GM12878 (cell line): ENCODE data around the gene DNHD1. TPM values are rescaled to one million over a fixed set of nuclear protein-coding genes. Genes with fewer than 3 reads are reported as not detected.

Experiments
- ATAC-seq: fragments of 200-7000 bp; cut with Tn5 transposase; 3 replicates; pipeline ENCODE4 v1.9.1; 2020; ENCODE audit warnings: mild to moderate bottlenecking, moderate library complexity
- BruUV-seq: library from RNA; stranded (reverse); fragments of 400-500 nt; replicated peaks from 2 replicates; lab custom pipeline; 2021; lab: Mats Ljungman, UMichigan
- CTCF ChIA-PET: fragments of 300-600 bp; sonication (Branson Sonifier 250); formaldehyde crosslinking; extraction: SDS; loops from one replicate; lab custom pipeline; 2021; ENCODE audit warnings: inconsistent platforms; lab: Yijun Ruan, JAX
- POLR2A ChIA-PET: fragments of 350-600 bp; formaldehyde crosslinking; extraction: SDS; loops from one replicate; lab custom pipeline; 2021; ENCODE audit warnings: inconsistent platforms; lab: Charles Lee
- RAD21 ChIA-PET: fragments of 300-600 bp; sonication (Branson Sonifier 250); formaldehyde crosslinking; loops from one replicate; lab custom pipeline; 2023; ENCODE audit warnings: antibody characterized with exemption; ENCODE audit not compliant: unreplicated experiment; lab: Charles Lee
- SMC1A ChIA-PET: fragments of 300-600 bp; sonication (Branson Sonifier 250); formaldehyde crosslinking; loops from one replicate; lab custom pipeline; 2023; ENCODE audit not compliant: unreplicated experiment, uncharacterized antibody; lab: Charles Lee
- DNase-seq: peaks from one replicate; pipeline ENCODE4 v3.0.0-alpha.2; 2011; ENCODE audit warnings: low read depth, low spot score
- FAIRE-seq: peaks from 3 replicates; lab custom pipeline; 2011; peaks lifted over from hg19 to GRCh38; lab: Jason Lieb, UNC
- H2AFZ ChIP-seq: 2 replicates; pipeline ENCODE4 v1.6.0; 2011; ENCODE audit warnings: low read depth, low read length, control low read depth; ENCODE audit not compliant: control insufficient read depth
- H3K27ac ChIP-seq: 2 replicates; pipeline ENCODE4 v1.5.1; 2011; ENCODE audit warnings: control low read depth; ENCODE audit not compliant: control insufficient read depth, insufficient read depth
- H3K27me3 ChIP-seq, 2 experiments: replicated peaks in 1 of 2; 2 replicates each; pipeline versions ENCODE4 v1.6.0 to v1.6.1; 2011; ENCODE audit warnings: low read length in 1 of 2; ENCODE audit not compliant: control insufficient read depth in 2 of 2, insufficient read depth in 2 of 2
- H3K36me3 ChIP-seq, 2 experiments: 2 replicates each; pipeline ENCODE4 v1.5.1; 2011; ENCODE audit warnings: low read length in 1 of 2; ENCODE audit not compliant: control insufficient read depth in 2 of 2, insufficient read depth in 2 of 2
- H3K4me1 ChIP-seq: 2 replicates; pipeline ENCODE4 v1.6.1; 2011; ENCODE audit warnings: mild to moderate bottlenecking, low read length, moderate library complexity, mixed read lengths; ENCODE audit not compliant: control insufficient read depth, insufficient read depth
- H3K4me2 ChIP-seq: 2 replicates; pipeline ENCODE4 v1.6.0; 2011; ENCODE audit warnings: control low read depth; ENCODE audit not compliant: control insufficient read depth, insufficient read depth
- H3K4me3 ChIP-seq: fragments of 200-600 bp; sonication (generic); 2 replicates; pipeline ENCODE4 v1.5.1; 2016
- H3K79me2 ChIP-seq: 2 replicates; pipeline ENCODE4 v1.6.0; 2011; ENCODE audit warnings: low read length; ENCODE audit not compliant: control insufficient read depth, insufficient read depth
- H3K9ac ChIP-seq: 2 replicates; pipeline ENCODE4 v1.8.0; 2011; ENCODE audit warnings: low read length, control low read depth, mixed read lengths; ENCODE audit not compliant: control insufficient read depth, insufficient read depth
- H3K9me3 ChIP-seq: replicated peaks from 3 replicates; pipeline ENCODE4 v1.5.1; 2011; ENCODE audit warnings: mild to moderate bottlenecking, low read length; ENCODE audit not compliant: control insufficient read depth, insufficient read depth
- H4K20me1 ChIP-seq: 2 replicates; pipeline ENCODE4 v1.6.0; 2011; ENCODE audit not compliant: control insufficient read depth, insufficient read depth
- CBX5 ChIP-seq: sonication (generic); IDR thresholded peaks from 2 replicates; pipeline ENCODE4 v1.6.1; 2016; ENCODE audit warnings: low read depth, moderate library complexity, mild to moderate bottlenecking, inconsistent platforms
- CEBPB ChIP-seq, 2 experiments: fragments of 150-350 bp in 1 of 2; IDR thresholded peaks; 2 replicates each; pipeline ENCODE4 v1.6.1; 2012 to 2014; ENCODE audit warnings: low read depth in 2 of 2, low read length in 2 of 2, borderline replicate concordance in 1 of 2, inconsistent platforms in 1 of 2
- GATAD2B ChIP-seq: fragments of 450-650 bp; conservative IDR thresholded peaks from 2 replicates; pipeline ENCODE4 v1.6.1; 2017; ENCODE audit warnings: low read depth, mild to moderate bottlenecking, moderate library complexity
- JUND ChIP-seq: IDR thresholded peaks from 2 replicates; pipeline ENCODE4 v1.6.1; 2012; ENCODE audit warnings: low read depth, mild to moderate bottlenecking, low read length, improper control_type of control experiment, moderate library complexity
- MEF2A ChIP-seq: IDR thresholded peaks from 2 replicates; pipeline ENCODE4 v1.6.1; 2011; ENCODE audit warnings: low read depth, mild to moderate bottlenecking, low read length, moderate library complexity; ENCODE audit not compliant: insufficient read depth
- MTA2 ChIP-seq: fragments of 450-650 bp; IDR thresholded peaks from 2 replicates; pipeline ENCODE4 v1.6.1; 2016; ENCODE audit warnings: low read depth, mild to moderate bottlenecking, moderate library complexity
- NFXL1 ChIP-seq: fragments of 450-650 bp; IDR thresholded peaks from 2 replicates; pipeline ENCODE4 v1.6.1; 2017; ENCODE audit warnings: antibody characterized with exemption, mild to moderate bottlenecking, borderline replicate concordance
- POLR2AphosphoS2 ChIP-seq: IDR thresholded peaks from 2 replicates; pipeline ENCODE4 v1.6.1; 2011; ENCODE audit warnings: low read depth, mild to moderate bottlenecking, low read length, improper control_type of control experiment, moderate library complexity
- RCOR1 ChIP-seq: conservative IDR thresholded peaks from 2 replicates; pipeline ENCODE4 v1.6.1; 2012; ENCODE audit warnings: low read depth, low read length, improper control_type of control experiment
- SIX5 ChIP-seq: IDR thresholded peaks from 2 replicates; pipeline ENCODE4 v1.6.1; 2011; ENCODE audit warnings: mild to moderate bottlenecking, low read depth, low read length, moderate library complexity; ENCODE audit not compliant: severe bottlenecking
- SMAD1 ChIP-seq: fragments of 450-650 bp; IDR thresholded peaks from 2 replicates; pipeline ENCODE4 v1.6.1; 2018; ENCODE audit warnings: mild to moderate bottlenecking, low read depth; ENCODE audit not compliant: partially characterized antibody
- SP1 ChIP-seq: IDR thresholded peaks from one replicate; pipeline ENCODE4 v1.6.1; 2011; ENCODE audit warnings: low read depth, low read length
- ZZZ3 ChIP-seq: IDR thresholded peaks from 2 replicates; pipeline ENCODE4 v1.6.1; 2011; ENCODE audit warnings: low read depth; ENCODE audit not compliant: control insufficient read depth, insufficient read length
- WGBS: methylation state at CpG from one replicate; pipeline ENCODE4 v1.1.6; 2016; ENCODE audit warnings: low lambda C conversion rate; ENCODE audit not compliant: insufficient replicate concordance, insufficient coverage; ENCODE audit errors: missing lambda C conversion rate; 5-methylcytosine and 5-hydroxymethylcytosine counted together
- in situ Hi-C: fragments of 300-500 bp; cut with MboI; formaldehyde crosslinking; loops from 9 replicates; pipeline ENCODE4 v1.14.3; 2018; ENCODE audit warnings: mixed read lengths
- intact Hi-C: fragments of 100-400 bp; cut with micrococcal nuclease; formaldehyde crosslinking; loops from one replicate; pipeline ENCODE4 v1.14.2; 2022; ENCODE audit not compliant: unreplicated experiment
- polyA plus RNA-seq, 11 experiments: library from polyadenylated mRNA; depleted of rRNA in 4 of 11; unstranded in 6 of 11; stranded (reverse) in 5 of 11; fragments of >200 nt; fragmentation: Nextera tagmentation in 4 of 11; fragmentation: Illumina TruSeq in 1 of 11; extraction: Ambion mirVana in 4 of 11; extraction: Trizol in 1 of 11; gene quantifications; 1 replicate in 1 of 11; 2 replicates in 10 of 11; pipeline versions ENCODE4 v1.2.1 to v1.2.3, GENCODE V29; 2011 to 2016; ENCODE audit warnings: inconsistent platforms in 2 of 11, missing spikeins in 2 of 11, low read depth in 1 of 11
- total RNA-seq, 4 experiments: library from RNA; depleted of rRNA in 3 of 4; stranded (reverse); fragments of >200 nt in 3 of 4; fragmentation: Illumina TruSeq in 1 of 4; extraction: Trizol in 1 of 4; gene quantifications; 2 replicates each; pipeline versions ENCODE4 v1.2.1 to v1.2.3, GENCODE V29; 2013 to 2021
- TF ChIP-seq, protein P1 (sequence below): fragments of 450-650 bp; IDR thresholded peaks from 2 replicates; pipeline ENCODE4 v1.6.1; 2016; ENCODE audit warnings: mild to moderate bottlenecking, moderate library complexity, borderline replicate concordance
- TF ChIP-seq, protein P2 (sequence below): fragments of 450-650 bp; IDR thresholded peaks from 2 replicates; pipeline ENCODE4 v1.6.1; 2017; ENCODE audit warnings: mild to moderate bottlenecking, moderate library complexity
- TF ChIP-seq, protein P3 (sequence below): IDR thresholded peaks from 2 replicates; pipeline ENCODE4 v1.6.1; 2011; ENCODE audit warnings: low read depth, mild to moderate bottlenecking, low read length, moderate library complexity, borderline replicate concordance; ENCODE audit errors: extremely low read depth

DNHD1 gene
- total and polyA plus RNA-seq, 10 of the 15 experiments (the other 5 are each of a cell fraction or from before 2014, with no cell fraction given) = 0.99 to 16.9 (median 8.6) TPM

DNA sequence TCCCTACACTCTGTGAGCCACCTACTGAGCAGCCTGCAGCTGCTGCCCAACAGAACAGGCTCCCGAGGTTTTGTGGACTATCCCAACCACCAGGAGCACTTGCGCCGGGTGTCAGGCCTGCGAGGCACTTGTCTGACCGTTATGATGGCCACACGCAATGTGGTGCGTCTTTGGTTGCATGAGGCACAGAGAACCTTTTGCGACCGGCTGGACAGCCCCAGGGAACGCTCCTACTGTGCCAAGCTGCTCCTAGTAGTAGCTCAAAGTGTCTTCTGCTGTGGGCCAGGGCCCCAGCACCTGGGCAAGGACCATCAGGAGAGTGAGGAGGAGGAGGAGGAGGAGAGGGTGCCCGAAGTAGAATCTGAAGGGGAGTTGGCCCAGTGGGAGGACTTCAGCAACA is 60.0 kb downstream of the DNHD1 start:
- H3K4me3 ChIP-seq = no peak overlapping the region
- ATAC-seq (no peak), FAIRE-seq (no peak), DNase-seq (no peak)
- H3K79me2 ChIP-seq = no peaks in the 10 kb centered on the region
- 93% methylated on average over 11 of the region's 11 CpGs for WGBS
- H2AFZ ChIP-seq = no peak overlapping the region
- ChIA-PET POLR2A (no interaction called here), CTCF (interaction anchor here (0.7 kb wide), 1 partner anchor 67 kb away, joined by 3 read pairs; no protein-coding TSS in a partner anchor), SMC1A (no interaction called here), RAD21 (no interaction called here)
- no peaks in the 10 kb centered on the region for H3K36me3 ChIP-seq
- H3K9me3 ChIP-seq = no peaks in the 10 kb centered on the region
- no peak overlapping the region for H3K9ac ChIP-seq
- TF ChIP-seq MEF2A (no peak), RCOR1 (no peak), SMAD1 (no peak), CEBPB (IDR thresholded peaks at IDR 0.05; ENCODE audit: borderline replicate concordance in 1 of 2, low read depth in 2 of 2, low read length in 2 of 2) (no peak), CBX5 (no peak), JUND (no peak), MTA2 (no peak), SP1 (no peak), NFXL1 (no peak), SIX5 (no peak), ZZZ3 (no peak), GATAD2B (no peak), POLR2AphosphoS2 (no peak)
- TF ChIP-seq, protein P1, sequence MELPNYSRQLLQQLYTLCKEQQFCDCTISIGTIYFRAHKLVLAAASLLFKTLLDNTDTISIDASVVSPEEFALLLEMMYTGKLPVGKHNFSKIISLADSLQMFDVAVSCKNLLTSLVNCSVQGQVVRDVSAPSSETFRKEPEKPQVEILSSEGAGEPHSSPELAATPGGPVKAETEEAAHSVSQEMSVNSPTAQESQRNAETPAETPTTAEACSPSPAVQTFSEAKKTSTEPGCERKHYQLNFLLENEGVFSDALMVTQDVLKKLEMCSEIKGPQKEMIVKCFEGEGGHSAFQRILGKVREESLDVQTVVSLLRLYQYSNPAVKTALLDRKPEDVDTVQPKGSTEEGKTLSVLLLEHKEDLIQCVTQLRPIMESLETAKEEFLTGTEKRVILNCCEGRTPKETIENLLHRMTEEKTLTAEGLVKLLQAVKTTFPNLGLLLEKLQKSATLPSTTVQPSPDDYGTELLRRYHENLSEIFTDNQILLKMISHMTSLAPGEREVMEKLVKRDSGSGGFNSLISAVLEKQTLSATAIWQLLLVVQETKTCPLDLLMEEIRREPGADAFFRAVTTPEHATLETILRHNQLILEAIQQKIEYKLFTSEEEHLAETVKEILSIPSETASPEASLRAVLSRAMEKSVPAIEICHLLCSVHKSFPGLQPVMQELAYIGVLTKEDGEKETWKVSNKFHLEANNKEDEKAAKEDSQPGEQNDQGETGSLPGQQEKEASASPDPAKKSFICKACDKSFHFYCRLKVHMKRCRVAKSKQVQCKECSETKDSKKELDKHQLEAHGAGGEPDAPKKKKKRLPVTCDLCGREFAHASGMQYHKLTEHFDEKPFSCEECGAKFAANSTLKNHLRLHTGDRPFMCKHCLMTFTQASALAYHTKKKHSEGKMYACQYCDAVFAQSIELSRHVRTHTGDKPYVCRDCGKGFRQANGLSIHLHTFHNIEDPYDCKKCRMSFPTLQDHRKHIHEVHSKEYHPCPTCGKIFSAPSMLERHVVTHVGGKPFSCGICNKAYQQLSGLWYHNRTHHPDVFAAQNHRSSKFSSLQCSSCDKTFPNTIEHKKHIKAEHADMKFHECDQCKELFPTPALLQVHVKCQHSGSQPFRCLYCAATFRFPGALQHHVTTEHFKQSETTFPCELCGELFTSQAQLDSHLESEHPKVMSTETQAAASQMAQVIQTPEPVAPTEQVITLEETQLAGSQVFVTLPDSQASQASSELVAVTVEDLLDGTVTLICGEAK = no peak
- TF ChIP-seq, protein P2, sequence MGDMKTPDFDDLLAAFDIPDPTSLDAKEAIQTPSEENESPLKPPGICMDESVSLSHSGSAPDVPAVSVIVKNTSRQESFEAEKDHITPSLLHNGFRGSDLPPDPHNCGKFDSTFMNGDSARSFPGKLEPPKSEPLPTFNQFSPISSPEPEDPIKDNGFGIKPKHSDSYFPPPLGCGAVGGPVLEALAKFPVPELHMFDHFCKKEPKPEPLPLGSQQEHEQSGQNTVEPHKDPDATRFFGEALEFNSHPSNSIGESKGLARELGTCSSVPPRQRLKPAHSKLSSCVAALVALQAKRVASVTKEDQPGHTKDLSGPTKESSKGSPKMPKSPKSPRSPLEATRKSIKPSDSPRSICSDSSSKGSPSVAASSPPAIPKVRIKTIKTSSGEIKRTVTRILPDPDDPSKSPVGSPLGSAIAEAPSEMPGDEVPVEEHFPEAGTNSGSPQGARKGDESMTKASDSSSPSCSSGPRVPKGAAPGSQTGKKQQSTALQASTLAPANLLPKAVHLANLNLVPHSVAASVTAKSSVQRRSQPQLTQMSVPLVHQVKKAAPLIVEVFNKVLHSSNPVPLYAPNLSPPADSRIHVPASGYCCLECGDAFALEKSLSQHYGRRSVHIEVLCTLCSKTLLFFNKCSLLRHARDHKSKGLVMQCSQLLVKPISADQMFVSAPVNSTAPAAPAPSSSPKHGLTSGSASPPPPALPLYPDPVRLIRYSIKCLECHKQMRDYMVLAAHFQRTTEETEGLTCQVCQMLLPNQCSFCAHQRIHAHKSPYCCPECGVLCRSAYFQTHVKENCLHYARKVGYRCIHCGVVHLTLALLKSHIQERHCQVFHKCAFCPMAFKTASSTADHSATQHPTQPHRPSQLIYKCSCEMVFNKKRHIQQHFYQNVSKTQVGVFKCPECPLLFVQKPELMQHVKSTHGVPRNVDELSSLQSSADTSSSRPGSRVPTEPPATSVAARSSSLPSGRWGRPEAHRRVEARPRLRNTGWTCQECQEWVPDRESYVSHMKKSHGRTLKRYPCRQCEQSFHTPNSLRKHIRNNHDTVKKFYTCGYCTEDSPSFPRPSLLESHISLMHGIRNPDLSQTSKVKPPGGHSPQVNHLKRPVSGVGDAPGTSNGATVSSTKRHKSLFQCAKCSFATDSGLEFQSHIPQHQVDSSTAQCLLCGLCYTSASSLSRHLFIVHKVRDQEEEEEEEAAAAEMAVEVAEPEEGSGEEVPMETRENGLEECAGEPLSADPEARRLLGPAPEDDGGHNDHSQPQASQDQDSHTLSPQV = no peak
- TF ChIP-seq, protein P3, sequence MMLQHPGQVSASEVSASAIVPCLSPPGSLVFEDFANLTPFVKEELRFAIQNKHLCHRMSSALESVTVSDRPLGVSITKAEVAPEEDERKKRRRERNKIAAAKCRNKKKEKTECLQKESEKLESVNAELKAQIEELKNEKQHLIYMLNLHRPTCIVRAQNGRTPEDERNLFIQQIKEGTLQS = no peak
- H4K20me1 ChIP-seq = no peaks in the 10 kb centered on the region
- H3K27ac ChIP-seq = no peak overlapping the region
- no peaks in the 10 kb centered on the region for H3K27me3 ChIP-seq
- intact Hi-C loops (loop anchor here (1.0 kb wide), 1 partner anchor 20 kb away; no protein-coding TSS in a partner anchor), in situ Hi-C loops (no loop called here)
- H3K4me1 ChIP-seq = no peaks in the 10 kb centered on the region
- no TSS peak for BruUV-seq
- no peak overlapping the region for H3K4me2 ChIP-seq
